HL-60 (cell line): ENCODE results near the gene ADAM12.

Experiments used
- CTCF ChIP-seq: IDR thresholded peaks from one replicate; pipeline ENCODE4 v1.5.1; 2011; ENCODE audit warnings: low read length, control low read depth, inconsistent platforms; ENCODE audit not compliant: insufficient read depth
- REST ChIP-seq: IDR thresholded peaks from 2 replicates; pipeline ENCODE4 v1.6.1; 2012; ENCODE audit warnings: low read depth; ENCODE audit not compliant: insufficient replicate concordance

GRCh38 chr10:126185676-126186447 is 202.4 kb downstream of the ADAM12 start:
- TF ChIP-seq CTCF (no peak), REST (no peak)
